HG02642 (cell line): ENCODE data around the gene MFRP.
"Not testable (repeated sequence)": the region's sequence is repeated elsewhere in the genome, so short reads cannot be mapped to it uniquely, and the experiment has no call there.

ENCODE experiments used
- ATAC-seq: cut with Tn5 transposase; IDR thresholded peaks from one replicate; pipeline ENCODE4 v1.9.1; 2021; ENCODE audit warnings: mild to moderate bottlenecking; ENCODE audit not compliant: unreplicated experiment, poor library complexity

MFRP gene

GRCh38 chr11:119346605-119347004, at the start of gene MFRP:
TSS of gene MFRP (minus strand) at chr11:119346705. CDS start at chr11:119346513, 192 bp downstream.
- ATAC-seq: no peak

GRCh38 chr11:119391275-119391674, 44.8 kb upstream of the MFRP start:
- no peak for ATAC-seq

GRCh38 chr11:119389611-119390254, 43.2 kb upstream of the MFRP start:
- no peak for ATAC-seq

- ATAC-seq: no peak
Observed at GRCh38 chr11:119388103-119388502, 41.6 kb upstream of the MFRP start.

GRCh38 chr11:119384332-119384731, 37.8 kb upstream of the MFRP start:
- no peak for ATAC-seq

GRCh38 chr11:119382513-119382912, 36.0 kb upstream of the MFRP start:
- ATAC-seq: not testable (repeated sequence)

GRCh38 chr11:119382101-119382500, 35.6 kb upstream of the MFRP start:
- no peak for ATAC-seq

GRCh38 chr11:119381181-119381988, 34.9 kb upstream of the MFRP start, which contains the start of gene USP2:
TSS of gene USP2 (minus strand) at chr11:119381690. CDS start at chr11:119373480, 8,210 bp downstream.
- peak; percentile 98 for ATAC-seq

- ATAC-seq: no peak
Observed at GRCh38 chr11:119380827-119381180, 34.3 kb upstream of the MFRP start.

GRCh38 chr11:119380160-119380826, 33.8 kb upstream of the MFRP start:
- ATAC-seq: no peak

GRCh38 chr11:119378851-119379465, 32.5 kb upstream of the MFRP start:
- no peak for ATAC-seq

- no peak for ATAC-seq
Observed at GRCh38 chr11:119377961-119378667, 31.6 kb upstream of the MFRP start.

GRCh38 chr11:119377112-119377901, 30.8 kb upstream of the MFRP start:
- ATAC-seq: no peak

- no peak for ATAC-seq
Observed at GRCh38 chr11:119376197-119376847, 29.8 kb upstream of the MFRP start.

- ATAC-seq: no peak
Observed at GRCh38 chr11:119375337-119376196, 29.1 kb upstream of the MFRP start.

GRCh38 chr11:119374632-119375336, 28.3 kb upstream of the MFRP start:
- ATAC-seq: no peak

GRCh38 chr11:119373921-119374631, 27.6 kb upstream of the MFRP start:
- ATAC-seq: no peak
